ENCODE data around the gene SLC6A2. TPM values are rescaled to one million over a fixed set of nuclear protein-coding genes. Genes with fewer than 3 reads are reported as not detected.

Gene SLC6A2
- total RNA-seq, 1 experiment from 2014 or later, result 0.61 TPM

GRCh38 chr16:55621771-55622170 lies 34.0 kb upstream of the SLC6A2 start:
- ChIA-PET CTCF (no interaction called here), POLR2A (ENCODE audit: unreplicated experiment) (no interaction called here)
- Histone ChIP-seq H3K79me2 (ENCODE audit: low read depth) (no peaks in the 10 kb centered on the region), H3K27me3 (ENCODE audit: insufficient read depth, low read depth) (no peaks in the 10 kb centered on the region), H3K27ac (no peak overlapping the region), H2AFZ (no peak overlapping the region), H3K9me3 (ENCODE audit: insufficient read depth, low read depth) (no peaks in the 10 kb centered on the region), H3K9me2 (ENCODE audit: insufficient read depth) (no peaks in the 10 kb centered on the region), H3K36me3 (ENCODE audit: low read depth) (no peaks in the 10 kb centered on the region), H4K20me1 (ENCODE audit: insufficient read depth) (no peaks in the 10 kb centered on the region), H3K4me1 (replicated peaks; ENCODE audit: insufficient read depth) (peaks cover 13% of the 10 kb centered on the region), H3K4me2 (no peak overlapping the region), H3F3A (ENCODE audit: insufficient read depth, low read depth) (peaks cover 11% of the 10 kb centered on the region; the same call in 1 of the 2 replicates), H3K4me3 (no peak overlapping the region)
- DNase-seq, result no peak
- no peak for TF ChIP-seq CTCF (conservative IDR thresholded peaks at IDR 0.05)
- no TSS peak for BruUV-seq (replicated peaks)
- intact Hi-C loops (cut with micrococcal nuclease; ENCODE audit: unreplicated experiment), result no loop called here

DNA sequence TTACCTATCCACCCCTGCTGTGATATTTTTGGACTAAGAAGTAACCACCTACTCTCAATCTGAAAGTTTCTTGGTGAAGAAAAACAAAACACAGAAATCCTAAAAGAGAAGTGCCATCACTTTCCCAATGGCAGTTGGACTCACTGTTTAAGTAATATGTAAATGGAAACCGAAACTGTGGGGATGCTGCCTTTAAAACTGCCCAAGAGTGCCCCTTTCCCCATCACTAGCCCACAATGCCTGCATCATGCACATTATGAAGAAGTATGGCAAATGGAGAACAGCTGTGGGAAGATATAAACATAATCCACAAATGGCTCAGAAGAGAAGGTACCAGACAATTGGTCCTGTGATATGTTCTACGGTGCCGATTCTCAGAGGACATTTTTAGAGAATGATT lies 33.5 kb upstream of the SLC6A2 start:
- no peak overlapping the region for H3K4me2 ChIP-seq
- peaks cover 11% of the 10 kb centered on the region; the same call in 1 of the 2 replicates for H3F3A ChIP-seq (ENCODE audit: insufficient read depth, low read depth)
- no peaks in the 10 kb centered on the region for H3K36me3 ChIP-seq (ENCODE audit: low read depth)
- no peak for DNase-seq
- CTCF ChIA-PET, result interaction anchor here (0.5 kb wide), 1 partner anchor 44 kb away, joined by 3 read pairs; no protein-coding TSS in a partner anchor
- no peak overlapping the region for H3K4me3 ChIP-seq
- no peaks in the 10 kb centered on the region for H3K79me2 ChIP-seq (ENCODE audit: low read depth)
- no peaks in the 10 kb centered on the region for H3K9me3 ChIP-seq (ENCODE audit: insufficient read depth, low read depth)
- H3K27me3 ChIP-seq (ENCODE audit: insufficient read depth, low read depth), result no peaks in the 10 kb centered on the region
- no TSS peak for BruUV-seq (replicated peaks)
- POLR2A ChIA-PET (ENCODE audit: unreplicated experiment), result no interaction called here
- H4K20me1 ChIP-seq (ENCODE audit: insufficient read depth), result no peaks in the 10 kb centered on the region
- no peaks in the 10 kb centered on the region for H3K9me2 ChIP-seq (ENCODE audit: insufficient read depth)
- H2AFZ ChIP-seq, result no peak overlapping the region
- intact Hi-C loops (cut with micrococcal nuclease; ENCODE audit: unreplicated experiment), result no loop called here
- TF ChIP-seq CTCF (conservative IDR thresholded peaks at IDR 0.05), result no peak
- no peak for TF ChIP-seq EZH2 (IDR thresholded peaks at IDR 0.05; ENCODE audit: low read depth)
- H3K27ac ChIP-seq, result no peak overlapping the region
- H3K4me1 ChIP-seq (replicated peaks; ENCODE audit: insufficient read depth), result peaks cover 13% of the 10 kb centered on the region

DNA sequence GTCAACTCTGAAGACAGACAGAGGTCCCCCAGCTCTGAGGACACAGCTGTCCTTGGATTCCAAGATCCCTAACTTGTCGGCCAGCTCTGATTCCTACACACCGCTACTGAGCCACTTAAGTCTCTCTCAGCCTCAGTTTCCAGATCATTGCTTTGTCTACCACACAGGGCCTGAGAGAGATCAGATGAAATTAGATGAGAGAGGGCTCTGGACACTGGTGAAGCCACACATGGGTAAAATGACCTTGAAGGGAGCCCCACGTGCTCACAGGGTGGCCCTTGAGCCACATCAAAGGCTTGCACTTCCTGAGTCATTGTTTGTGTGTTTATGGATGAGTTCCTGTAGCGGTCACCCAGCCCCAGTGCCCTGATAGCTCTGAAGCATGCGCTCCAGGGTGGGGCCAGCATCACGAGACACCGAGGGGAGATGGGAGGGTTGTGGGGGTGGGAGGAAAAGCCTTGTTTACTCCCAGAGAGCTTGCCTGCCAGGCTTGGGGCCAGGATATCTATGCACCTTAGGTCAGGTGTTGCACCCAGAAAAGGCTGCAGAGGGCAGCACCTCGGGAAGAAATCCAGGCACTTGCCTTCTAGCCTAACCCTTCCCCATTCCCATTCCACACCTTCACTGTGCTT lies 32.7 kb upstream of the SLC6A2 start:
- H3K79me2 ChIP-seq (ENCODE audit: low read depth), result no peaks in the 10 kb centered on the region

More for the DNA sequence above, 32.7 kb upstream of the SLC6A2 start:
- Histone ChIP-seq H4K20me1 (ENCODE audit: insufficient read depth) (no peaks in the 10 kb centered on the region), H3F3A (ENCODE audit: insufficient read depth, low read depth) (peaks cover 11% of the 10 kb centered on the region; the same call in 1 of the 2 replicates), H3K4me1 (replicated peaks; ENCODE audit: insufficient read depth) (peaks cover 13% of the 10 kb centered on the region), H3K4me3 (no peak overlapping the region), H3K4me2 (peak overlapping the region; percentile 56), H2AFZ (no peak overlapping the region), H3K27ac (no peak overlapping the region), H3K36me3 (ENCODE audit: low read depth) (no peaks in the 10 kb centered on the region), H3K9me2 (ENCODE audit: insufficient read depth) (no peaks in the 10 kb centered on the region), H3K27me3 (ENCODE audit: insufficient read depth, low read depth) (no peaks in the 10 kb centered on the region), H3K9me3 (ENCODE audit: insufficient read depth, low read depth) (no peaks in the 10 kb centered on the region)
- BruUV-seq (replicated peaks), result no TSS peak
- ChIA-PET CTCF (interaction anchor here (0.5 kb wide), 2 partner anchors 43 to 156 kb away, joined by 3 read pairs; no protein-coding TSS in a partner anchor), POLR2A (ENCODE audit: unreplicated experiment) (no interaction called here)
- no peak for TF ChIP-seq EZH2 (IDR thresholded peaks at IDR 0.05; ENCODE audit: low read depth)
- TF ChIP-seq CTCF (conservative IDR thresholded peaks at IDR 0.05), result peak; percentile 73
- intact Hi-C loops (cut with micrococcal nuclease; ENCODE audit: unreplicated experiment), result loop anchor here (1.0 kb wide), 1 partner anchor 80 kb away; no protein-coding TSS in a partner anchor
- DNase-seq, result peak; percentile 49 to 81

All from PC-9 (cell line).